ENCODE measurements around the gene CD93. TPM values are rescaled to one million over a fixed set of nuclear protein-coding genes. Genes with fewer than 3 reads are reported as not detected.

CD93 gene
- total RNA-seq, 1 donor from 2014 or later, result 1.0 TPM

GRCh38 chr20:23078351-23079015, 7.6 kb downstream of the CD93 start:
- Histone ChIP-seq H3K27me3 (ENCODE audit: control insufficient read depth, insufficient read depth, low read length) (peaks cover 3% of the 10 kb centered on the region), H3K4me3 (ENCODE audit: low read depth, low read length) (no peak overlapping the region), H3K36me3 (ENCODE audit: control insufficient read depth, insufficient read depth, low read length) (no peaks in the 10 kb centered on the region)
- no peak for TF ChIP-seq CTCF (IDR thresholded peaks at IDR 0.05; ENCODE audit: insufficient read depth, low read length, poor library complexity, severe bottlenecking)
- DNase-seq (ENCODE audit: low read depth), result no peak

GRCh38 chr20:23077277-23077676, 8.8 kb downstream of the CD93 start:
- DNase-seq (ENCODE audit: low read depth), result no peak
- peaks cover 3% of the 10 kb centered on the region for H3K27me3 ChIP-seq (ENCODE audit: control insufficient read depth, insufficient read depth, low read length)
- H3K36me3 ChIP-seq (ENCODE audit: control insufficient read depth, insufficient read depth, low read length), result no peaks in the 10 kb centered on the region
- no peak overlapping the region for H3K4me3 ChIP-seq (ENCODE audit: low read depth, low read length)
- no peak for TF ChIP-seq CTCF (IDR thresholded peaks at IDR 0.05; ENCODE audit: insufficient read depth, low read length, poor library complexity, severe bottlenecking)

- Histone ChIP-seq H3K4me3 (ENCODE audit: low read depth, low read length) (no peak overlapping the region), H3K36me3 (ENCODE audit: control insufficient read depth, insufficient read depth, low read length) (no peaks in the 10 kb centered on the region), H3K27me3 (ENCODE audit: control insufficient read depth, insufficient read depth, low read length) (peaks cover 2% of the 10 kb centered on the region)
- no peak for TF ChIP-seq CTCF (IDR thresholded peaks at IDR 0.05; ENCODE audit: insufficient read depth, low read length, poor library complexity, severe bottlenecking)
- no peak for DNase-seq (ENCODE audit: low read depth)
Measured at GRCh38 chr20:23074052-23074451, 12.1 kb downstream of the CD93 start.

- no peaks in the 10 kb centered on the region for H3K27me3 ChIP-seq (ENCODE audit: control insufficient read depth, insufficient read depth, low read length)
- no peak for TF ChIP-seq CTCF (IDR thresholded peaks at IDR 0.05; ENCODE audit: insufficient read depth, low read length, poor library complexity, severe bottlenecking)
- no peaks in the 10 kb centered on the region for H3K36me3 ChIP-seq (ENCODE audit: control insufficient read depth, insufficient read depth, low read length)
- no peak for DNase-seq (ENCODE audit: low read depth)
- H3K4me3 ChIP-seq (ENCODE audit: low read depth, low read length), result no peak overlapping the region
Measured at GRCh38 chr20:23072892-23073586, 13.1 kb downstream of the CD93 start.

- H3K27me3 ChIP-seq (ENCODE audit: control insufficient read depth, insufficient read depth, low read length), result peaks cover 2% of the 10 kb centered on the region
- TF ChIP-seq CTCF (IDR thresholded peaks at IDR 0.05; ENCODE audit: insufficient read depth, low read length, poor library complexity, severe bottlenecking), result no peak
- H3K36me3 ChIP-seq (ENCODE audit: control insufficient read depth, insufficient read depth, low read length), result no peaks in the 10 kb centered on the region
- DNase-seq (ENCODE audit: low read depth), result no peak
- no peak overlapping the region for H3K4me3 ChIP-seq (ENCODE audit: low read depth, low read length)
Measured at GRCh38 chr20:23071996-23072395, 14.1 kb downstream of the CD93 start.
